ENCODE results near the gene WDFY4.

DNA sequence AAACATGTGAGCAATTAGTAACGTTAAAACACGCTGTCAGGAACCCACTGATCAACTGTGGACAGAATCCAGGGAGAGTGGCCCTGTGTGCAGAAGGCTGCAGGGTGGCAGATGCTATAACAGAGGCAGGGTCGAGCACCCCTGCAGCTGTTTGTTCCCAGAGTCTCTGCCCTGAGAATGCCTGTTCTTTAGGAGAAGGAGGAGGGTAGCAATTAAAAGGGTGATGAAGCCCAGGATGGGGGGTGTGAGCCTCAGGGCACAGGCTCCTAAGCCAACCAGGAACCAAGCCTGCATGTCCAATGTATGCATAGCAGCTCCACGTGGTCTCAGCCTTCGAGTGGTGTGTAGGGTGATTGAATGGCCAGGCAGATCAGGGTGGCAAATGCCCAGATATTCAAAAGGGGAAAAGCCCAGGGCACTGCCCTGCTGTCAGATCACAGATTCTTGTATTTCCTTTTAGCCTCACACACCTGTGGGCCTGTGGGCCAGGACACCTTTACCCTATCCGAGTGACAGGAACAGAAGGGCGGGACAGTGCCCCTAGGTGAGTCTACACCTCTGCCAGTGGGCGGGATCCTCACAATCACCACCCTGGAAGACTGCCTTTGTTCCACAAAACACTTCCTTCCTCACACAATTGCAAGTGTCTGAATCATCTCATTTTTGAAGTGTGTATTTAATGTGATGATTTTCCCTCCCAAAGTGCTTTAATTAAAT is 7.3 kb downstream of the WDFY4 start:
- TF ChIP-seq TAF1 (IDR thresholded peaks at IDR 0.05; ENCODE audit: low read depth, low read length): no peak
- no peak for TF ChIP-seq POLR2AphosphoS5 (IDR thresholded peaks at IDR 0.05; ENCODE audit: low read depth, low read length)
- TF ChIP-seq POLR2A (IDR thresholded peaks at IDR 0.05; ENCODE audit: low read depth, low read length): no peak
- TF ChIP-seq PAX5 (IDR thresholded peaks at IDR 0.05; ENCODE audit: insufficient read depth, low read length, severe bottlenecking): no peak
- no peak for TF ChIP-seq SPI1 (IDR thresholded peaks at IDR 0.05; ENCODE audit: low read depth, low read length)
- no peak for TF ChIP-seq POU2F2 (IDR thresholded peaks at IDR 0.05; ENCODE audit: low read depth, low read length)

All from GM12891 (cell line).